GM23338 (cell line): ENCODE measurements around the gene NCSTN.

Experiments
- CREB1 ChIP-seq: fragments of 250-450 bp; sonication (Bioruptor Pico); IDR thresholded peaks from 2 replicates; pipeline ENCODE4 v1.5.0; 2020; ENCODE audit warnings: low read depth, mild to moderate bottlenecking, moderate library complexity
- EZH2 ChIP-seq: fragments of 200-600 bp; sonication (generic); IDR thresholded peaks from one replicate; pipeline ENCODE4 v1.8.0; 2017; ENCODE audit warnings: antibody characterized with exemption, mild to moderate bottlenecking, low read depth; ENCODE audit not compliant: unreplicated experiment
- EZH2phosphoT487 ChIP-seq: fragments of 200-600 bp; sonication (generic); IDR thresholded peaks from one replicate; pipeline ENCODE4 v1.8.1; 2018; ENCODE audit warnings: antibody characterized with exemption; ENCODE audit not compliant: unreplicated experiment
- JUNB ChIP-seq: IDR thresholded peaks from one replicate; pipeline ENCODE4 v1.6.1; 2016; ENCODE audit warnings: antibody characterized with exemption; ENCODE audit not compliant: unreplicated experiment
- NANOG ChIP-seq: IDR thresholded peaks from 2 replicates; pipeline ENCODE4 v1.6.1; 2016; ENCODE audit warnings: antibody characterized with exemption, borderline replicate concordance
- POLR2AphosphoS5 ChIP-seq: IDR thresholded peaks from 2 replicates; pipeline ENCODE4 v1.6.1; 2016; ENCODE audit warnings: antibody characterized with exemption, low read depth
- ZNF331 ChIP-seq: fragments of 250-450 bp; sonication (Bioruptor Pico); IDR thresholded peaks from 2 replicates; pipeline ENCODE4 v1.5.0; 2020; ENCODE audit warnings: low read depth, mild to moderate bottlenecking, moderate library complexity
- TF ChIP-seq, protein P1 (sequence below), 2 experiments: fragments of 200-600 bp in 1 of 2; sonication (generic) in 1 of 2; conservative IDR thresholded peaks; 2 replicates each; pipeline versions ENCODE4 v1.5.1 to v1.6.1; 2016 to 2017; ENCODE audit warnings: antibody characterized with exemption in 2 of 2, low read depth in 2 of 2, mild to moderate bottlenecking in 2 of 2, moderate library complexity in 1 of 2
- TF ChIP-seq, protein P2 (sequence below): IDR thresholded peaks from 2 replicates; pipeline ENCODE4 v1.6.1; 2016; ENCODE audit warnings: antibody characterized with exemption
- TF ChIP-seq, protein P3 (sequence below): IDR thresholded peaks from one replicate; pipeline ENCODE4 v1.6.1; 2018; ENCODE audit warnings: antibody characterized with exemption; ENCODE audit not compliant: unreplicated experiment

DNA sequence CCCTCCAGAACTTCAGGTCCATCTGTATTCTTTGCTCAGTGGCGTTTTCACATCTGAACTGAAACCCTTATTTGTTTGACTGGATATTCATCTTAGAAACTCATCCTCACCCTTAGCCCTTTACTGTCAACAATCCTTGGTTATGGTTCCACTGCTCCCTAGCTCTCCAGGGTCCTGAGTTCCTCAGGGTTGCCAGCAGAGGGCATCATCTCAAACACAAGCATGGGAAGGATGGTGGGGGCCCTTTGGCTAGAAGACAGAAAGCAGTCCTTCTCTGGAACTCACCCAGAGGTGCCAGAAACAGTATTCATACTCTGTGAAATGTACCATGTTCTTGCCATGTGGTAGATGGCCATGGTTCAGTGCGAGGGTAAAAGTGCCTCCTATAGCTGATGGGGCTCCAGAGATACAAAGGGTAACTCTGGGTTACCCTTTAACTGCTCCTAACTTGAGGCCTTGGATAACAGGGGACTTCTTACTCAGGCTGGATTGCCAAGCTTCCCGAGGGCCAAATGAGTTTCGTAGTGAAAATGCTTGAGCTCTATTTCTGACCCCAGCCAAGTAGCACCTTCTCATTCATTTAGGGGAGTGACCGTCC, 11.3 kb downstream of the NCSTN start:
- TF ChIP-seq, protein P1, sequence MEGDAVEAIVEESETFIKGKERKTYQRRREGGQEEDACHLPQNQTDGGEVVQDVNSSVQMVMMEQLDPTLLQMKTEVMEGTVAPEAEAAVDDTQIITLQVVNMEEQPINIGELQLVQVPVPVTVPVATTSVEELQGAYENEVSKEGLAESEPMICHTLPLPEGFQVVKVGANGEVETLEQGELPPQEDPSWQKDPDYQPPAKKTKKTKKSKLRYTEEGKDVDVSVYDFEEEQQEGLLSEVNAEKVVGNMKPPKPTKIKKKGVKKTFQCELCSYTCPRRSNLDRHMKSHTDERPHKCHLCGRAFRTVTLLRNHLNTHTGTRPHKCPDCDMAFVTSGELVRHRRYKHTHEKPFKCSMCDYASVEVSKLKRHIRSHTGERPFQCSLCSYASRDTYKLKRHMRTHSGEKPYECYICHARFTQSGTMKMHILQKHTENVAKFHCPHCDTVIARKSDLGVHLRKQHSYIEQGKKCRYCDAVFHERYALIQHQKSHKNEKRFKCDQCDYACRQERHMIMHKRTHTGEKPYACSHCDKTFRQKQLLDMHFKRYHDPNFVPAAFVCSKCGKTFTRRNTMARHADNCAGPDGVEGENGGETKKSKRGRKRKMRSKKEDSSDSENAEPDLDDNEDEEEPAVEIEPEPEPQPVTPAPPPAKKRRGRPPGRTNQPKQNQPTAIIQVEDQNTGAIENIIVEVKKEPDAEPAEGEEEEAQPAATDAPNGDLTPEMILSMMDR (conservative IDR thresholded peaks at IDR 0.05; ENCODE audit: low read depth in 2 of 2) = peak; percentile 89 to 92
- TF ChIP-seq EZH2phosphoT487 (no peak), POLR2AphosphoS5 (no peak), EZH2 (no peak), ZNF331 (CRISPR knock-in tag) (no peak), CREB1 (CRISPR knock-in tag) (no peak), NANOG (no peak), JUNB (no peak)
- TF ChIP-seq, protein P2, sequence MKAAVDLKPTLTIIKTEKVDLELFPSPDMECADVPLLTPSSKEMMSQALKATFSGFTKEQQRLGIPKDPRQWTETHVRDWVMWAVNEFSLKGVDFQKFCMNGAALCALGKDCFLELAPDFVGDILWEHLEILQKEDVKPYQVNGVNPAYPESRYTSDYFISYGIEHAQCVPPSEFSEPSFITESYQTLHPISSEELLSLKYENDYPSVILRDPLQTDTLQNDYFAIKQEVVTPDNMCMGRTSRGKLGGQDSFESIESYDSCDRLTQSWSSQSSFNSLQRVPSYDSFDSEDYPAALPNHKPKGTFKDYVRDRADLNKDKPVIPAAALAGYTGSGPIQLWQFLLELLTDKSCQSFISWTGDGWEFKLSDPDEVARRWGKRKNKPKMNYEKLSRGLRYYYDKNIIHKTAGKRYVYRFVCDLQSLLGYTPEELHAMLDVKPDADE = no peak
- TF ChIP-seq, protein P3, sequence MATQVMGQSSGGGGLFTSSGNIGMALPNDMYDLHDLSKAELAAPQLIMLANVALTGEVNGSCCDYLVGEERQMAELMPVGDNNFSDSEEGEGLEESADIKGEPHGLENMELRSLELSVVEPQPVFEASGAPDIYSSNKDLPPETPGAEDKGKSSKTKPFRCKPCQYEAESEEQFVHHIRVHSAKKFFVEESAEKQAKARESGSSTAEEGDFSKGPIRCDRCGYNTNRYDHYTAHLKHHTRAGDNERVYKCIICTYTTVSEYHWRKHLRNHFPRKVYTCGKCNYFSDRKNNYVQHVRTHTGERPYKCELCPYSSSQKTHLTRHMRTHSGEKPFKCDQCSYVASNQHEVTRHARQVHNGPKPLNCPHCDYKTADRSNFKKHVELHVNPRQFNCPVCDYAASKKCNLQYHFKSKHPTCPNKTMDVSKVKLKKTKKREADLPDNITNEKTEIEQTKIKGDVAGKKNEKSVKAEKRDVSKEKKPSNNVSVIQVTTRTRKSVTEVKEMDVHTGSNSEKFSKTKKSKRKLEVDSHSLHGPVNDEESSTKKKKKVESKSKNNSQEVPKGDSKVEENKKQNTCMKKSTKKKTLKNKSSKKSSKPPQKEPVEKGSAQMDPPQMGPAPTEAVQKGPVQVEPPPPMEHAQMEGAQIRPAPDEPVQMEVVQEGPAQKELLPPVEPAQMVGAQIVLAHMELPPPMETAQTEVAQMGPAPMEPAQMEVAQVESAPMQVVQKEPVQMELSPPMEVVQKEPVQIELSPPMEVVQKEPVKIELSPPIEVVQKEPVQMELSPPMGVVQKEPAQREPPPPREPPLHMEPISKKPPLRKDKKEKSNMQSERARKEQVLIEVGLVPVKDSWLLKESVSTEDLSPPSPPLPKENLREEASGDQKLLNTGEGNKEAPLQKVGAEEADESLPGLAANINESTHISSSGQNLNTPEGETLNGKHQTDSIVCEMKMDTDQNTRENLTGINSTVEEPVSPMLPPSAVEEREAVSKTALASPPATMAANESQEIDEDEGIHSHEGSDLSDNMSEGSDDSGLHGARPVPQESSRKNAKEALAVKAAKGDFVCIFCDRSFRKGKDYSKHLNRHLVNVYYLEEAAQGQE = no peak
